Measurements from ENCODE around the gene LSS. TPM values are rescaled to one million over a fixed set of nuclear protein-coding genes. Genes with fewer than 3 reads are reported as not detected.

Gene LSS
- total RNA-seq, 1 experiment from 2014 or later, result 121 TPM

DNA sequence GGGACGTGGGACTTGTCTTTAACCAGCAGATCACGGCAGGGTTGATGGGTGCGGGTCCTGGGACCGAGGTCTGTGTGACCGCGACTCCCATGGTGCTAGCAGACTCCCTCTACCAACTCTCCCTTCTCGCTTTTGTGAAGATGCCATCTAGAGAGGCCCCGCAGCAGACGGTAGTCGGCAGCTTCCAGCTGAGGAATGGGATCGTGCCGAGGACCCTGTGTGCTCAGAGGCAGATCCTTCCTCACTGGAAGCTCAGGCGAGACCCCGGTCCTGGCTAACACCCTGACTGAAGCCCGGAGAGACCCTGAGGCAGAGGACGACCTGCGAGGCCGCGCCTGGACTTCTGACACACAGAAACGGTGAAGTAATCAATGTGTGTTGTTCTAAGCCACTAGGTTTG, 31.8 kb downstream of the LSS start:
- BruUV-seq (replicated peaks), result no TSS peak
- Mint-ChIP-seq H3K9me3 (ENCODE audit: unreplicated experiment) (no peaks in the 10 kb centered on the region), H3K4me3 (ENCODE audit: unreplicated experiment) (no peak overlapping the region), H3K36me3 (ENCODE audit: insufficient read depth, unreplicated experiment) (peaks cover 62% of the 10 kb centered on the region), H3K4me1 (ENCODE audit: low read depth, unreplicated experiment) (no peaks in the 10 kb centered on the region), H3K27me3 (ENCODE audit: insufficient read depth, unreplicated experiment) (no peaks in the 10 kb centered on the region), H3K27ac (ENCODE audit: unreplicated experiment) (no peak overlapping the region)
- Histone ChIP-seq H3K4me3 (ENCODE audit: low read depth, low read length) (no peak overlapping the region), H3K36me3 (ENCODE audit: control insufficient read depth, insufficient read depth, low read length) (peaks cover 8% of the 10 kb centered on the region), H3K9me3 (no peaks in the 10 kb centered on the region), H3K27me3 (replicated peaks; ENCODE audit: control insufficient read depth, insufficient read depth, low read length) (no peaks in the 10 kb centered on the region), H3K4me1 (no peaks in the 10 kb centered on the region)
- intact Hi-C loops (cut with micrococcal nuclease; ENCODE audit: unreplicated experiment), result no loop called here
- CTCF ChIA-PET, result no interaction called here
- peak in 1 of 2 experiments; percentile 7 for DNase-seq
- TF ChIP-seq, protein P1, sequence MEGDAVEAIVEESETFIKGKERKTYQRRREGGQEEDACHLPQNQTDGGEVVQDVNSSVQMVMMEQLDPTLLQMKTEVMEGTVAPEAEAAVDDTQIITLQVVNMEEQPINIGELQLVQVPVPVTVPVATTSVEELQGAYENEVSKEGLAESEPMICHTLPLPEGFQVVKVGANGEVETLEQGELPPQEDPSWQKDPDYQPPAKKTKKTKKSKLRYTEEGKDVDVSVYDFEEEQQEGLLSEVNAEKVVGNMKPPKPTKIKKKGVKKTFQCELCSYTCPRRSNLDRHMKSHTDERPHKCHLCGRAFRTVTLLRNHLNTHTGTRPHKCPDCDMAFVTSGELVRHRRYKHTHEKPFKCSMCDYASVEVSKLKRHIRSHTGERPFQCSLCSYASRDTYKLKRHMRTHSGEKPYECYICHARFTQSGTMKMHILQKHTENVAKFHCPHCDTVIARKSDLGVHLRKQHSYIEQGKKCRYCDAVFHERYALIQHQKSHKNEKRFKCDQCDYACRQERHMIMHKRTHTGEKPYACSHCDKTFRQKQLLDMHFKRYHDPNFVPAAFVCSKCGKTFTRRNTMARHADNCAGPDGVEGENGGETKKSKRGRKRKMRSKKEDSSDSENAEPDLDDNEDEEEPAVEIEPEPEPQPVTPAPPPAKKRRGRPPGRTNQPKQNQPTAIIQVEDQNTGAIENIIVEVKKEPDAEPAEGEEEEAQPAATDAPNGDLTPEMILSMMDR (IDR thresholded peaks at IDR 0.05; ENCODE audit: insufficient read depth in 1 of 2, low read depth in 1 of 2, low read length in 1 of 2, severe bottlenecking in 1 of 2, unreplicated experiment in 1 of 2), result no peak
- POLR2A ChIA-PET, result no interaction called here

DNA sequence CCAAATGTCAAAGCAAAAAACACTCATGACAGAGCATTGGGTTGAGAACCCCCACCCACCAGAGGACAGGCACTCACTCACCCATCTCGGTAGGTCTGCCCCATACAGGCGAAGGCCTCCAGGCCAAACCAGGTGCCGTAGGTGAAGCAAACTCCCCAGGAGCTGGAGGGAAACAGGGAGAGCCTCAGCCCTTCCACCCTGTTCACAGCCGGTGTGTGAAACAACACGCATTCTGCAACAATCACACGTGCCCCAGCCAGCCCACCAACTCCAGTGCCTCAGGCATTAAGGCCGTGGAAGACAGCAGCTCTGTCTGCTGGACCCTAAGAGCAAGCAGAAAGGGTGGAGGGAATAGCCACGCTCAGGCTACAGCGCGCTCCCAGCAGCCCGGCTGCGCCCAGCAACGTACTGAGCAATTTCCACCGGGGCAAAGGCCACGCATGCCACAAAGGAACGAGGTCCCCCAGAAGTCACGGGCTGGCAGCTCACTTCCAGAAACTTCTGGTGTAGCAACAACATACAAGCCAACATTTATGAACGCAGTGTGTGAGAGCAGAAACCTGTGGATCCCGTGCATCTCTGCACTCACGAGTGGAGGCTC, 32.9 kb downstream of the LSS start:
- Mint-ChIP-seq H3K4me3 (ENCODE audit: unreplicated experiment) (no peak overlapping the region), H3K27ac (ENCODE audit: unreplicated experiment) (no peak overlapping the region), H3K36me3 (ENCODE audit: insufficient read depth, unreplicated experiment) (peaks cover 68% of the 10 kb centered on the region), H3K4me1 (ENCODE audit: low read depth, unreplicated experiment) (no peaks in the 10 kb centered on the region), H3K27me3 (ENCODE audit: insufficient read depth, unreplicated experiment) (no peaks in the 10 kb centered on the region), H3K9me3 (ENCODE audit: unreplicated experiment) (no peaks in the 10 kb centered on the region)
- Histone ChIP-seq H3K9me3 (no peaks in the 10 kb centered on the region), H3K27me3 (replicated peaks; ENCODE audit: control insufficient read depth, insufficient read depth, low read length) (no peaks in the 10 kb centered on the region), H3K4me1 (no peaks in the 10 kb centered on the region), H3K36me3 (ENCODE audit: control insufficient read depth, insufficient read depth, low read length) (peaks cover 8% of the 10 kb centered on the region), H3K4me3 (ENCODE audit: low read depth, low read length) (no peak overlapping the region)
- ChIA-PET CTCF (no interaction called here), POLR2A (no interaction called here)
- TF ChIP-seq, protein P1 (IDR thresholded peaks at IDR 0.05; ENCODE audit: insufficient read depth in 1 of 2, low read depth in 1 of 2, low read length in 1 of 2, severe bottlenecking in 1 of 2, unreplicated experiment in 1 of 2), result no peak
- intact Hi-C loops (cut with micrococcal nuclease; ENCODE audit: unreplicated experiment), result no loop called here
- no peak for DNase-seq
- no TSS peak for BruUV-seq (replicated peaks)

DNA sequence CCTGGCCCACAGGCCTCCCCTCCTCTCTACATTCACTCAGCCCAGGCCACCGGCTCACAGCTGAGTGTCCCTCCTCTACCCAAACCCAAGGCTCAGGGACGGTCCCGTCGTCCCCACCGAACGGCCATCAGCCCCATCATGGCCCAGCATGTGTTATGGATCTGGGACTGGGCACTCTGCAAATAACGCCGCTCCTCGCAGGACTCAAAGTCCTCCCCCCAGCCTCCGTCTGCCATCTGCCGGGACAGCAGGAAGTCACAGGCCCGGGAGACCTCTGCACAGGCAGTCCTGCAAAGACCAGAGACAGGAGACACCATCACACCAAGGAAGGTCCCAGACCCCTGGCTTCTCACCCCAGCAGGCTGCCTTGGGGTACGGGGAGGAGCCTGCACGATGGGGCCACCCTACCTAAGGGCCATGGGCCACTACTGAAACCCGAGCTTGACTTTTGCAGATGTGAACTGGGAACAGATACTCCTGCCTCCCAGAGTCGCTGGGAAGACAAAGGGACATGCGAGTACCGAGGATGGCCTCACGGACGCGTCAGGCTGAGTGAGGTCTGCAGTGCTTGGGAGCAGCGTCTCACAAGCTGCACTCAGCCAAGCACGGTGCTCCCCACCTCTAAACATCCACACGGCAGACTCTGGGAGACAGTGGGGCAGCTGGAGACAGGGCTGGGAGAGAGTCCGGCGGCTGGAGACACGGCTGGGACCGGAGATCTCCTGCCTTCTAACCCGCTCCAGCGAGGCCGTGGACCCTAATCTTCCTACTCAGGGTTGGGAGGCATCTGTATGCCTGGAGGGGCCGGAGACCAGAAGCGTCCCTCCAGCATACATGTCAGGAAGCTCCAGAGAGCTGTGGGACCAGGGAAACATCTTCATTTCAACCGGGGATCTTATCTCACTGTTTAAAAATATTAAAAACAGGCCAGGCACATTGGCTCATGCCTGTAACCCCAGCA, 33.9 kb downstream of the LSS start:
- Mint-ChIP-seq H3K9me3 (ENCODE audit: unreplicated experiment) (no peaks in the 10 kb centered on the region), H3K27ac (ENCODE audit: unreplicated experiment) (no peak overlapping the region), H3K4me3 (ENCODE audit: unreplicated experiment) (no peak overlapping the region), H3K36me3 (ENCODE audit: insufficient read depth, unreplicated experiment) (peaks cover 68% of the 10 kb centered on the region), H3K27me3 (ENCODE audit: insufficient read depth, unreplicated experiment) (no peaks in the 10 kb centered on the region), H3K4me1 (ENCODE audit: low read depth, unreplicated experiment) (peaks cover 2% of the 10 kb centered on the region)
- TF ChIP-seq, protein P1 (IDR thresholded peaks at IDR 0.05; ENCODE audit: insufficient read depth in 1 of 2, low read depth in 1 of 2, low read length in 1 of 2, severe bottlenecking in 1 of 2, unreplicated experiment in 1 of 2), result no peak
- H3K4me1 ChIP-seq, result no peaks in the 10 kb centered on the region
- no peak overlapping the region for H3K4me3 ChIP-seq (ENCODE audit: low read depth, low read length)
- no peaks in the 10 kb centered on the region for H3K27me3 ChIP-seq (replicated peaks; ENCODE audit: control insufficient read depth, insufficient read depth, low read length)
- ChIA-PET CTCF (no interaction called here), POLR2A (no interaction called here)
- H3K36me3 ChIP-seq (ENCODE audit: control insufficient read depth, insufficient read depth, low read length), result peaks cover 8% of the 10 kb centered on the region
- DNase-seq, result no peak
- H3K9me3 ChIP-seq, result no peaks in the 10 kb centered on the region
- no TSS peak for BruUV-seq (replicated peaks)
- intact Hi-C loops (cut with micrococcal nuclease; ENCODE audit: unreplicated experiment), result no loop called here
